Lower lobe of right lung (tissue), 2 donors: Measurements from ENCODE around the gene PRDM15. TPM values are rescaled to one million over a fixed set of nuclear protein-coding genes. Genes with fewer than 3 reads are reported as not detected.

ENCODE experiments used
- ATAC-seq, 2 donors: fragments of 200-7000 bp; cut with Tn5 transposase; one replicate each; pipeline ENCODE4 v1.9.1; 2020 to 2022; ENCODE audit warnings: mild to moderate bottlenecking in 2 of 2, moderate library complexity in 2 of 2
- DNase-seq: peaks from one replicate; pipeline ENCODE4 v3.0.0-alpha.2; 2020
- H3K27ac ChIP-seq: fragments of 200-600 bp; one replicate; pipeline ENCODE4 v1.8.0; 2022
- H3K27me3 ChIP-seq: fragments of 200-600 bp; one replicate; pipeline ENCODE4 v1.8.0; 2022; ENCODE audit warnings: low read depth
- H3K36me3 ChIP-seq: fragments of 200-600 bp; one replicate; pipeline ENCODE4 v1.8.0; 2022; ENCODE audit warnings: mild to moderate bottlenecking
- H3K4me1 ChIP-seq: fragments of 200-600 bp; one replicate; pipeline ENCODE4 v1.8.0; 2022
- H3K4me3 ChIP-seq: fragments of 200-600 bp; one replicate; pipeline ENCODE4 v1.8.0; 2022; ENCODE audit warnings: mild to moderate bottlenecking
- H3K9me3 ChIP-seq: fragments of 200-600 bp; one replicate; pipeline ENCODE4 v1.8.0; 2022
- CTCF ChIP-seq: fragments of 200-600 bp; IDR thresholded peaks from one replicate; pipeline ENCODE4 v1.8.0; 2022; ENCODE audit warnings: antibody characterized with exemption, mild to moderate bottlenecking
- intact Hi-C: fragments of 100-400 bp; cut with DNase I; formaldehyde crosslinking; loops from one replicate; pipeline ENCODE4 v1.11.0; 2022
- total RNA-seq: library from RNA; stranded (reverse); fragmentation: NEBNext Ultra II Directional; extraction: Animal tissue kit (Norgen Biotek cat#: 25700); gene quantifications from one replicate; pipeline ENCODE4 v1.2.1, GENCODE V29; 2021
- donor health status: DM: no; HTN: yes; CAD: no; lungs with severe emphysema.

PRDM15 gene
- total RNA-seq, 1 donor from 2014 or later, result 6.6 TPM

GRCh38 chr21:41846536-41846935, 32.6 kb downstream of the PRDM15 start:
- Histone ChIP-seq H3K27me3 (no peaks in the 10 kb centered on the region), H3K36me3 (peaks cover 20% of the 10 kb centered on the region), H3K9me3 (no peaks in the 10 kb centered on the region), H3K27ac (no peak overlapping the region), H3K4me3 (no peak overlapping the region), H3K4me1 (no peaks in the 10 kb centered on the region)
- DNase-seq (no peak), ATAC-seq (no peak)
- TF ChIP-seq CTCF, result no peak
- intact Hi-C loops, result no loop called here

- ATAC-seq, result no peak
- TF ChIP-seq CTCF, result no peak
- no peak overlapping the region for H3K4me3 ChIP-seq
- no peak for DNase-seq
- intact Hi-C loops, result no loop called here
- no peaks in the 10 kb centered on the region for H3K4me1 ChIP-seq
- H3K36me3 ChIP-seq, result peaks cover 16% of the 10 kb centered on the region
- peaks cover 3% of the 10 kb centered on the region for H3K9me3 ChIP-seq
- H3K27ac ChIP-seq, result no peak overlapping the region
- no peaks in the 10 kb centered on the region for H3K27me3 ChIP-seq
Observed at GRCh38 chr21:41846033-41846317, 33.2 kb downstream of the PRDM15 start.

GRCh38 chr21:41845310-41846032, 33.7 kb downstream of the PRDM15 start:
- TF ChIP-seq CTCF, result no peak
- no peak for DNase-seq
- ATAC-seq, result no peak
- Histone ChIP-seq H3K27ac (no peak overlapping the region), H3K27me3 (no peaks in the 10 kb centered on the region), H3K4me3 (no peak overlapping the region), H3K9me3 (peaks cover 8% of the 10 kb centered on the region), H3K36me3 (peaks cover 11% of the 10 kb centered on the region), H3K4me1 (no peaks in the 10 kb centered on the region)
- intact Hi-C loops, result no loop called here

GRCh38 chr21:41843584-41843983, 35.6 kb downstream of the PRDM15 start:
- Histone ChIP-seq H3K9me3 (peaks cover 9% of the 10 kb centered on the region), H3K27me3 (no peaks in the 10 kb centered on the region), H3K36me3 (peaks cover 21% of the 10 kb centered on the region), H3K27ac (no peak overlapping the region), H3K4me3 (no peak overlapping the region), H3K4me1 (no peaks in the 10 kb centered on the region)
- intact Hi-C loops, result no loop called here
- no peak for DNase-seq
- TF ChIP-seq CTCF, result no peak
- ATAC-seq, result no peak

- intact Hi-C loops, result no loop called here
- ATAC-seq (no peak), DNase-seq (no peak)
- Histone ChIP-seq H3K36me3 (peaks cover 33% of the 10 kb centered on the region), H3K4me3 (no peak overlapping the region), H3K9me3 (peaks cover 9% of the 10 kb centered on the region), H3K27ac (no peak overlapping the region), H3K27me3 (no peaks in the 10 kb centered on the region), H3K4me1 (no peaks in the 10 kb centered on the region)
- TF ChIP-seq CTCF, result no peak
Observed at GRCh38 chr21:41840880-41841279, 38.3 kb downstream of the PRDM15 start.
